HUDEP-2 (cell line): ENCODE measurements around the gene EXOC3L1.

Experiments
- DNase-seq, 76 experiments: peaks; one replicate each; lab custom pipeline; 2025; ENCODE audit not compliant: unreplicated experiment in 76 of 76; lab: John Stamatoyannopoulos, UW

The EXOC3L1 gene

GRCh38 chr16:67223992-67224391, 34.1 kb upstream of the EXOC3L1 start:
- no peak for DNase-seq

GRCh38 chr16:67216612-67217490, 26.9 kb upstream of the EXOC3L1 start:
- peak in 73 of 76 experiments; percentile 17 to 83 (median 54) for DNase-seq

- no peak for DNase-seq
Observed at GRCh38 chr16:67215706-67216105, 25.8 kb upstream of the EXOC3L1 start.

- no peak for DNase-seq
Observed at GRCh38 chr16:67213197-67214019, 23.5 kb upstream of the EXOC3L1 start.

GRCh38 chr16:67212766-67213165, 22.8 kb upstream of the EXOC3L1 start:
- no peak for DNase-seq

GRCh38 chr16:67211674-67212073, 21.7 kb upstream of the EXOC3L1 start:
- no peak for DNase-seq

GRCh38 chr16:67210069-67210937, 20.4 kb upstream of the EXOC3L1 start:
- no peak for DNase-seq

GRCh38 chr16:67209565-67209964, 19.6 kb upstream of the EXOC3L1 start:
- DNase-seq, result no peak

GRCh38 chr16:67208154-67208896, 18.4 kb upstream of the EXOC3L1 start:
- DNase-seq, result no peak

- peak in 31 of 76 experiments; percentile 3 to 59 (median 26) for DNase-seq
Observed at GRCh38 chr16:67207249-67208091, 17.5 kb upstream of the EXOC3L1 start.

- peak in 2 of 76 experiments; percentile 5 to 15 for DNase-seq
Observed at GRCh38 chr16:67206838-67207248, 16.9 kb upstream of the EXOC3L1 start.

- DNase-seq, result peak in 1 of 76 experiments; percentile 15
Observed at GRCh38 chr16:67206129-67206837, 16.3 kb upstream of the EXOC3L1 start.

- DNase-seq, result no peak
Observed at GRCh38 chr16:67204076-67204475, 14.1 kb upstream of the EXOC3L1 start.

GRCh38 chr16:67202956-67203493, 13.1 kb upstream of the EXOC3L1 start:
- no peak for DNase-seq

- DNase-seq, result no peak
Observed at GRCh38 chr16:67202426-67202825, 12.5 kb upstream of the EXOC3L1 start.

GRCh38 chr16:67201411-67202345, 11.7 kb upstream of the EXOC3L1 start:
- no peak for DNase-seq

- no peak for DNase-seq
Observed at GRCh38 chr16:67200491-67200890, 10.6 kb upstream of the EXOC3L1 start.
